Thyroid gland (tissue), 4 donors: ENCODE data around the gene HEPN1.

Experiments
- CTCF ChIP-seq, 6 experiments: fragments of 200-600 bp in 3 of 6; fragments of 450-650 bp in 3 of 6; sonication (generic) in 3 of 6; IDR thresholded peaks; one replicate each; pipeline ENCODE4 v1.5.1; 2016 to 2019; ENCODE audit warnings: antibody characterized with exemption in 6 of 6, mild to moderate bottlenecking in 2 of 6, inconsistent platforms in 1 of 6, moderate library complexity in 1 of 6
- POLR2A ChIP-seq, 2 donors: fragments of 450-650 bp; IDR thresholded peaks; one replicate each; pipeline ENCODE4 v1.6.1; 2017; ENCODE audit warnings: antibody characterized with exemption in 2 of 2, mild to moderate bottlenecking in 2 of 2, moderate library complexity in 1 of 2

DNA sequence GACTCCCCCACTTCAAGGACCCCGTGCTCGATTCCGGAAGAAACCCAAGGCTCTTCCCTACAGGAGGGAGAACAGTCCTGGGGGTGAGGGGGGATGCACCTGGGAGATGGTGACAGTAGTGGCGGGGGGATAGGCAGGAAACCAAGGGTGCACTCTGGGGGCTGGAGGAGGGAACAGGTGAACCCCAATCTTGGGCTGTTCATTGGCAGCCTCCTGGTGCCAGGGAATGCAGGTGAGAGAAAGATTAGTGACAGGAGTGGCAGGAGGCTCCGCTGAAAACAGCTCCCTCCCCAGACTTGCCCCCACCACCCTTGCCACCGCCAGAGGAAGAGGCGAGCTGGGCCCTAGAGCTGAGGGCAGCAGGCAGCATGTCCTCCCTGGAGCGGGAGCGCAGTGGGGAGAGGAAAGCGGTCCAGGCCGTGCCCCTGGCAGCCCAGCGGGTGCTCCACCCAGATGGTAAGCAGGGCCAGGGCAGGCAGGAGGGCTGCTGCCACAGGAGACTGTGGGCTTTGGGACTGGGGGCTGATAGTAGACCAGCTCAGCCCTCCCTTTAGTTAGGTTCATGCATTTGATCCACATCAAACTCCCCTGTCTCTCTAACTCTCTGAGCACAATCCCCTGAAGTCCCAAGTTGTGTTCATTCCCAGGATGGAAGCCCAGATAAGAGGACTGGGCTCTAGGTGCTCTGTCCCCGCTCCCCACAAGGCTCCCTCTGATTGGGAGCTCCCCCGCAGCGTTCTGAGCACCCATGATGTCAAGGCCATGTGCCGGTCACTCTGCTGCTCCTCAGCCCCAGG, 39.4 kb upstream of the HEPN1 start:
- no peak for TF ChIP-seq POLR2A (IDR thresholded peaks at IDR 0.05)
- no peak for TF ChIP-seq CTCF (IDR thresholded peaks at IDR 0.05)
